A549 (cell line): ENCODE results near the gene TECR. TPM values are rescaled to one million over a fixed set of nuclear protein-coding genes. Genes with fewer than 3 reads are reported as not detected.
"Not testable (repeated sequence)": the region's sequence is repeated elsewhere in the genome, so short reads cannot be mapped to it uniquely, and the experiment has no call there.

Experiments used
- ATAC-seq, 2 experiments: fragments of 200-7000 bp in 1 of 2; fragments of >200 bp in 1 of 2; cut with Nextera tagmentation in 1 of 2; cut with Tn5 transposase in 1 of 2; 3 replicates each; pipeline versions ENCODE4 v1.8.0 to v1.9.1; 2018 to 2020; ENCODE audit warnings: mild to moderate bottlenecking in 1 of 2, moderate library complexity in 1 of 2
- CTCF ChIA-PET: fragments of 300-600 bp; sonication (Branson Sonifier 250); formaldehyde crosslinking; extraction: SDS; loops from one replicate; lab custom pipeline; 2021; ENCODE audit warnings: antibody characterized with exemption, inconsistent platforms; lab: Yijun Ruan, JAX
- POLR2A ChIA-PET: fragments of 350-600 bp; formaldehyde crosslinking; extraction: SDS; loops from one replicate; lab custom pipeline; 2021; ENCODE audit warnings: antibody characterized with exemption, inconsistent platforms; lab: Yijun Ruan, JAX
- DNase-seq, 2 experiments: peaks; one replicate each; pipeline versions ENCODE4 v3.0.0 to v3.0.0-alpha.2; 2011 to 2016; ENCODE audit warnings: low read depth in 1 of 2, low spot score in 1 of 2
- FAIRE-seq: peaks from 2 replicates; lab custom pipeline; 2011; peaks lifted over from hg19 to GRCh38; lab: Jason Lieb, UNC
- H3K27ac ChIP-seq, 2 experiments: fragments of >200 bp; sonication (Bioruptor Twin); formaldehyde crosslinking; 3 replicates each; pipeline ENCODE4 v1.5.1; 2016 to 2017
- H3K4me1 ChIP-seq: fragments of >200 bp; sonication (Bioruptor Twin); formaldehyde crosslinking; 3 replicates; pipeline ENCODE4 v1.6.1; 2016
- H3K4me2 ChIP-seq: fragments of >200 bp; sonication (Bioruptor Twin); formaldehyde crosslinking; 3 replicates; pipeline ENCODE4 v1.6.1; 2016
- H3K4me3 ChIP-seq: fragments of >200 bp; sonication (Bioruptor Twin); formaldehyde crosslinking; 3 replicates; pipeline ENCODE4 v1.5.1; 2016
- H3K9me3 ChIP-seq: fragments of >200 bp; sonication (Bioruptor Twin); formaldehyde crosslinking; 3 replicates; pipeline ENCODE4 v1.6.1; 2016
- BHLHE40 ChIP-seq: IDR thresholded peaks from 2 replicates; pipeline ENCODE4 v1.6.1; 2012; ENCODE audit warnings: low read depth, low read length, inconsistent platforms
- CBX8 ChIP-seq: fragments of 200-600 bp; sonication (generic); IDR thresholded peaks from 2 replicates; pipeline ENCODE4 v1.6.1; 2016
- CEBPB ChIP-seq, 2 experiments: fragments of >200 bp in 1 of 2; sonication (Bioruptor Twin) in 1 of 2; formaldehyde crosslinking in 1 of 2; IDR thresholded peaks; 2 replicates each; pipeline ENCODE4 v1.6.1; 2012 to 2016
- CHD4 ChIP-seq: fragments of 200-600 bp; sonication (generic); IDR thresholded peaks from 2 replicates; pipeline ENCODE4 v1.6.1; 2016; ENCODE audit warnings: antibody characterized with exemption, mild to moderate bottlenecking, borderline replicate concordance
- EHF ChIP-seq: fragments of 250-450 bp; sonication (Bioruptor Pico); IDR thresholded peaks from 2 replicates; pipeline ENCODE4 v1.5.0; 2020; ENCODE audit warnings: mild to moderate bottlenecking
- EHMT2 ChIP-seq: fragments of 200-600 bp; sonication (generic); IDR thresholded peaks from 2 replicates; pipeline ENCODE4 v1.6.1; 2016; ENCODE audit warnings: antibody characterized with exemption, low read depth, mild to moderate bottlenecking, moderate library complexity
- EP300 ChIP-seq, 2 experiments: fragments of >200 bp; sonication (Bioruptor Twin); formaldehyde crosslinking; IDR thresholded peaks; 2 replicates in 1 of 2; 3 replicates in 1 of 2; pipeline ENCODE4 v1.6.1; 2016 to 2017
- ESRRA ChIP-seq: fragments of 150-350 bp; IDR thresholded peaks from 2 replicates; pipeline ENCODE4 v1.6.1; 2014; ENCODE audit warnings: mild to moderate bottlenecking, low read length, borderline replicate concordance
- FOSB ChIP-seq: fragments of 250-450 bp; sonication (Bioruptor Pico); IDR thresholded peaks from 2 replicates; pipeline ENCODE4 v1.5.0; 2020; ENCODE audit warnings: mild to moderate bottlenecking, moderate library complexity
- FOSL2 ChIP-seq, 2 experiments: fragments of 450-650 bp in 1 of 2; fragments of >200 bp in 1 of 2; sonication (Bioruptor Twin) in 1 of 2; formaldehyde crosslinking; IDR thresholded peaks; 2 replicates each; pipeline versions ENCODE4 v1.5.0 to v1.6.1; 2016 to 2020; ENCODE audit warnings: mild to moderate bottlenecking in 1 of 2, moderate library complexity in 1 of 2
- FOXS1 ChIP-seq: fragments of 250-450 bp; sonication (Bioruptor Pico); IDR thresholded peaks from 2 replicates; pipeline ENCODE4 v1.5.0; 2020; ENCODE audit warnings: mild to moderate bottlenecking, moderate library complexity
- HOXA7 ChIP-seq: fragments of 250-450 bp; sonication (Bioruptor Pico); IDR thresholded peaks from 2 replicates; pipeline ENCODE4 v1.5.0; 2020; ENCODE audit warnings: mild to moderate bottlenecking, moderate library complexity
- JUN ChIP-seq, 2 experiments: fragments of >200 bp; sonication (Bioruptor Twin); formaldehyde crosslinking; IDR thresholded peaks; 2 replicates in 1 of 2; 3 replicates in 1 of 2; pipeline ENCODE4 v1.6.1; 2016 to 2017
- KDM5A ChIP-seq: fragments of 200-600 bp; sonication (generic); IDR thresholded peaks from 2 replicates; pipeline ENCODE4 v1.6.1; 2016; ENCODE audit warnings: antibody characterized with exemption, mild to moderate bottlenecking
- MAZ ChIP-seq: fragments of 150-350 bp; IDR thresholded peaks from 2 replicates; pipeline ENCODE4 v1.6.1; 2014; ENCODE audit warnings: antibody characterized with exemption, low read depth, low read length, borderline replicate concordance
- NR3C1 ChIP-seq: fragments of >200 bp; sonication (Bioruptor Twin); formaldehyde crosslinking; IDR thresholded peaks from 3 replicates; pipeline ENCODE4 v1.6.1; 2017
- POLR2AphosphoS2 ChIP-seq: conservative IDR thresholded peaks from 2 replicates; pipeline ENCODE4 v1.6.1; 2012; ENCODE audit warnings: low read length, improper control_type of control experiment, inconsistent platforms
- RARB ChIP-seq: fragments of 250-450 bp; sonication (Bioruptor Pico); IDR thresholded peaks from 2 replicates; pipeline ENCODE4 v1.8.0; 2021; ENCODE audit warnings: mild to moderate bottlenecking, moderate library complexity
- RNF2 ChIP-seq: fragments of 200-600 bp; sonication (generic); IDR thresholded peaks from 2 replicates; pipeline ENCODE4 v1.6.1; 2016; ENCODE audit warnings: low read depth, mild to moderate bottlenecking, antibody characterized with exemption, moderate library complexity, borderline replicate concordance
- SMC3 ChIP-seq: fragments of >200 bp; sonication (Bioruptor Twin); formaldehyde crosslinking; IDR thresholded peaks from 3 replicates; pipeline ENCODE4 v1.6.1; 2018; ENCODE audit warnings: inconsistent platforms
- SREBF2 ChIP-seq: fragments of 450-650 bp; IDR thresholded peaks from 2 replicates; pipeline ENCODE4 v1.6.1; 2014; ENCODE audit warnings: mild to moderate bottlenecking, moderate library complexity
- TFCP2L1 ChIP-seq: fragments of 250-450 bp; sonication (Bioruptor Pico); IDR thresholded peaks from 2 replicates; pipeline ENCODE4 v1.5.0; 2021; ENCODE audit warnings: mild to moderate bottlenecking
- TP53 ChIP-seq: fragments of 250-450 bp; sonication (Bioruptor Pico); IDR thresholded peaks from 2 replicates; pipeline ENCODE4 v1.5.0; 2021; ENCODE audit warnings: mild to moderate bottlenecking, moderate library complexity
- ZNF302 ChIP-seq: fragments of 250-450 bp; sonication (Bioruptor Pico); IDR thresholded peaks from 2 replicates; pipeline ENCODE4 v1.9.0; 2021; ENCODE audit warnings: inconsistent platforms, mild to moderate bottlenecking, moderate library complexity
- WGBS: methylation state at CpG from one replicate; pipeline ENCODE4 v1.1.6; 2017; ENCODE audit errors: missing lambda C conversion rate; 5-methylcytosine and 5-hydroxymethylcytosine counted together
- polyA plus RNA-seq, 4 experiments: library from polyadenylated mRNA; depleted of rRNA in 3 of 4; stranded (reverse); fragments of >200 nt; fragmentation: RNase III in 1 of 4; extraction: RNeasy Plus Mini Kit Qiagen cat#74134 plus additional on column Dnase treatment in 1 of 4; gene quantifications; 2 replicates in 3 of 4; 3 replicates in 1 of 4; pipeline ENCODE4 v1.2.3, GENCODE V29; 2011 to 2017
- TF ChIP-seq, protein P1 (sequence below): fragments of >200 bp; sonication (Bioruptor Twin); formaldehyde crosslinking; IDR thresholded peaks from 3 replicates; pipeline ENCODE4 v1.5.1; 2016
- TF ChIP-seq, protein P2 (sequence below): fragments of >200 bp; sonication (Bioruptor Twin); formaldehyde crosslinking; IDR thresholded peaks from 2 replicates; pipeline ENCODE4 v1.6.1; 2016

TECR gene
- polyA plus RNA-seq, 2 of the 4 experiments (the other 2 are of a cell fraction) = 87.7 to 139 TPM

DNA sequence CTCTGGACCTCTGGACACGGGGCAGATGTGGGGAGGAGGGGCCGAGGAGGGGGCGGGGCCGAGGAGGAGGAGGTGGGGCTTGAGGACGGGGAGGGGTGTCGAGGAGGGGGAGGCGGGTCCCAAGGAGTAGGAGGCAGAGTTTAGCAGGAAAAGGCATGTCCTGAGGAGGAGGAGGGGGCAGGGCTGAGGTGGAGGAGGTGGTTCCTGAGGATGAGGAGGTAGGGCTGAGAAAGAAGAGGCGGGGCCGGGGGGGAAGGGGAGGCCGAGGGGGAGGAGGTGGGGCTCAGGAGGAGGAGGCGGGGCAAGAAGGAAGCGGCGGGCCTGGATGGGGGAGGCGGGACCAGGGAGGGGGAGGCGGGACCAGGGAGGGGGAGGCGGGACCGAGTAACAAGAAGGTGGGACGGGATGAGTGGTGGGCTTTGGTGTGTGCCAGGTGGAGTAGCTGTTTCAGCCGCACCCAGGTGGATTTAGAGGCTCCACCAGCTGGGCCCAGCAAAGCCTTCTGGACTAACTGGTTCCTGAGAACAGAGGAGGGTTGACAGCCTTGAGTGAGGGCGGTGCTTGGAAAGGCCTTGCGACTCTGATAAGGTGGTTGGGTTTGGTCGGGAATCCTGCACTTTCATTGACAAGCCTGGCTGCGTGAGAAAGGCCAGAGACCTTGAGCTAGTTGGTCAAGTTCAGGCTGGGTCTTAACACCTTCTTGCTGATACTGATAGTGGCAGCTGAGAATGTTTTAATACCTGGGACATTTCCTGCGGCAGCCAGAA lies 7.7 kb downstream of the TECR start:
- ATAC-seq = peak; percentile 88 to 90
- no peak overlapping the region for H3K4me3 ChIP-seq
- peak overlapping the region; percentile 45 for H3K4me2 ChIP-seq
- no peak for FAIRE-seq
- H3K27ac ChIP-seq = peak overlapping the region in 1 of 2 experiments; percentile 66; a peak in 3 of 6 replicates
- H3K4me1 ChIP-seq = peaks cover 12% of the 10 kb centered on the region; the same call in 2 of the 3 replicates
- TF ChIP-seq MAZ = no peak
- no peak for TF ChIP-seq RARB (CRISPR knock-in tag)
- no peak for TF ChIP-seq FOSB (CRISPR knock-in tag)
- no peak for TF ChIP-seq JUN (IDR thresholded peaks at IDR 0.05)
- no peak for TF ChIP-seq CBX8
- TF ChIP-seq ESRRA = no peak
- TF ChIP-seq, protein P1, sequence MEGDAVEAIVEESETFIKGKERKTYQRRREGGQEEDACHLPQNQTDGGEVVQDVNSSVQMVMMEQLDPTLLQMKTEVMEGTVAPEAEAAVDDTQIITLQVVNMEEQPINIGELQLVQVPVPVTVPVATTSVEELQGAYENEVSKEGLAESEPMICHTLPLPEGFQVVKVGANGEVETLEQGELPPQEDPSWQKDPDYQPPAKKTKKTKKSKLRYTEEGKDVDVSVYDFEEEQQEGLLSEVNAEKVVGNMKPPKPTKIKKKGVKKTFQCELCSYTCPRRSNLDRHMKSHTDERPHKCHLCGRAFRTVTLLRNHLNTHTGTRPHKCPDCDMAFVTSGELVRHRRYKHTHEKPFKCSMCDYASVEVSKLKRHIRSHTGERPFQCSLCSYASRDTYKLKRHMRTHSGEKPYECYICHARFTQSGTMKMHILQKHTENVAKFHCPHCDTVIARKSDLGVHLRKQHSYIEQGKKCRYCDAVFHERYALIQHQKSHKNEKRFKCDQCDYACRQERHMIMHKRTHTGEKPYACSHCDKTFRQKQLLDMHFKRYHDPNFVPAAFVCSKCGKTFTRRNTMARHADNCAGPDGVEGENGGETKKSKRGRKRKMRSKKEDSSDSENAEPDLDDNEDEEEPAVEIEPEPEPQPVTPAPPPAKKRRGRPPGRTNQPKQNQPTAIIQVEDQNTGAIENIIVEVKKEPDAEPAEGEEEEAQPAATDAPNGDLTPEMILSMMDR = no peak
- no peak for TF ChIP-seq ZNF302 (CRISPR knock-in tag)
- no peak for TF ChIP-seq RNF2
- TF ChIP-seq SREBF2 = no peak
- TF ChIP-seq BHLHE40 = no peak
- no peak for TF ChIP-seq TFCP2L1 (CRISPR knock-in tag)
- TF ChIP-seq TP53 (CRISPR knock-in tag) = no peak
- TF ChIP-seq HOXA7 (CRISPR knock-in tag) = no peak
- no peak for TF ChIP-seq SMC3
- no peak for TF ChIP-seq KDM5A
- TF ChIP-seq CHD4 = no peak
- TF ChIP-seq EP300 (IDR thresholded peaks at IDR 0.05) = no peak
- no peak for TF ChIP-seq CEBPB (IDR thresholded peaks at IDR 0.05)
- TF ChIP-seq, protein P2, sequence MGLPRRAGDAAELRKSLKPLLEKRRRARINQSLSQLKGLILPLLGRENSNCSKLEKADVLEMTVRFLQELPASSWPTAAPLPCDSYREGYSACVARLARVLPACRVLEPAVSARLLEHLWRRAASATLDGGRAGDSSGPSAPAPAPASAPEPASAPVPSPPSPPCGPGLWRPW = no peak
- 63% methylated on average over 7 of the region's 24 CpGs for WGBS
- ChIA-PET CTCF (interaction anchor here (0.8 to 1.2 kb wide), 3 partner anchors 10 to 31 kb away, joined by 3 to 6 read pairs (median 5); no protein-coding TSS in a partner anchor), POLR2A (interaction anchor here (2.0 kb wide), 1 partner anchor 19 kb away, joined by 11 read pairs; the partner anchor contains the start of gene DNAJB1)
- DNase-seq = peak; percentile 51 to 90
- H3K9me3 ChIP-seq = no peaks in the 10 kb centered on the region

DNA sequence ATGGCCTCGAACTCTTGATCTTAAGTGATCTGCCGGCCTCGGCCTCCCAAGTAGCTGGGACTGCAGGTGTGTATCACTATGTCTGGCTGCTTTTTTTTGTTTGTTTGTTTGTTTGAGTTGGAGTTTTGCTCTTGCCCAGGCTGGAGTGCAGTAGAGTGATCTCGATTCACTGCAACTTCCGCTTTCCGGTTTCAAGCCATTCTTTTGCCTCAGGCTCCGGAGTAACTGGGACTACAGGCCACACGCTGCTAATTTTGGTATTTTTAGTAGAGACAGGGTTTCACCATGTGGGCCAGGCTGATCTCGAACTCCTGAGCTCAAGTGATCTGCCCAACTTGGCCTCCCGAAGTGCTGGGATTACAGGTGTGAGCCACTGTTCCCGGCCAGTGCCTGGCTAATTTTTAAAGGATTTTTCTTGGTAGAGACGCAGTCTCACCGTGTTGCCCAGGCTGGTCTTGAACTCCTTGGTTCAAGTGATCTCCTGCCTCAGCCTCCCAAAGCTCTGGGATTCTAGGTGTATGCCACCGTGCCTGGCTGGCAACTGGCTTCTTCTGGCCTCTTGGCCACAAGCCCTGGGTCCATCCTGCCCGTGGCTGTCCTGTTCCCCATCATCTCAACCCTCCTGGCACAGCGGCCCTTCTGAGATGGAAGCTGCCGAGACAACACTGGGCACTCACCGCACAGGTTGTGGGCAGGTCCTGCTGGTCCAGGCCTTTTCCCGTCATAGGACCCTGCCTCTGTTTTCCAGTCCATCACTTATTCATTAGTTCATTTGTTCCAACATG lies 11.5 kb downstream of the TECR start:
- POLR2A ChIA-PET = no interaction called here
- TF ChIP-seq POLR2AphosphoS2 (no peak), CEBPB (IDR thresholded peaks at IDR 0.05) (no peak), NR3C1 (no peak), FOSB (CRISPR knock-in tag) (no peak), FOXS1 (no peak), RARB (CRISPR knock-in tag) (no peak), EHF (CRISPR knock-in tag) (no peak), FOSL2 (IDR thresholded peaks at IDR 0.05) (no peak), FOSL2 (CRISPR knock-in tag; IDR thresholded peaks at IDR 0.05) (no peak), EHMT2 (no peak), SMC3 (no peak)
- H3K4me3 ChIP-seq = no peak overlapping the region
- ATAC-seq (no peak), DNase-seq (no peak), FAIRE-seq (no peak)
- CTCF ChIA-PET = no interaction called here
- WGBS = 92% methylated on average over 19 of the region's 19 CpGs
- no peak overlapping the region for H3K4me2 ChIP-seq
- H3K4me1 ChIP-seq = peaks cover 8% of the 10 kb centered on the region; the same call in 2 of the 3 replicates
- no peaks in the 10 kb centered on the region for H3K9me3 ChIP-seq
- no peak overlapping the region for H3K27ac ChIP-seq

DNA sequence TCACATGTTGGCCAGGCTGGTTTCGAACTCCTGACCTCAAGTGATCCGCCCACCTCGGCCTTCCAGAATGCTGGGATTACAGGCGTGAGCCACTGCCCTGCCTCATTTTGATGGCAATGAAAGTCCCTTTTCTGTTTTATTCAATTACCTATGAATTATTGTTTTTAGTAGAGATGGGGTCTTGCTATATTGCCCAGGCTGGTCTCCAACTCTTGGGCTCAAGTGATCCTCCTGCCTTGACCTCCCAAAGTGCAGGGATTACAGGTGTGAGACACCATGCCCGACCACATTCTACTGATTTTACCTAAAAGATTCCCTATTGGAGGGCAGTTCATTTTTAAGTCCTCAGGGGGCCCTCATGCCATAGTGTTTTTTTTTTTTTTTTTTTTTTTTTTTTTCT lies 12.6 kb downstream of the TECR start:
- CTCF ChIA-PET = interaction anchor here (1.5 kb wide), 1 partner anchor 15 kb away, joined by 6 read pairs; no protein-coding TSS in a partner anchor
- WGBS = 91% methylated on average over 5 of the region's 5 CpGs

More for the DNA sequence above, 12.6 kb downstream of the TECR start:
- FAIRE-seq, H3K9me3 ChIP-seq, H3K4me2 ChIP-seq, H3K4me1 ChIP-seq, DNase-seq, H3K27ac ChIP-seq, POLR2A ChIA-PET, ATAC-seq, H3K4me3 ChIP-seq: not testable (repeated sequence)
